Activated CD8-positive, alpha-beta memory T cell treated with anti-CD3 and anti-CD28 coated beads for 4 hours (primary cell): Measurements from ENCODE around the gene ENAH.
"Not testable (repeated sequence)": the region's sequence is repeated elsewhere in the genome, so short reads cannot be mapped to it uniquely, and the experiment has no call there.

Source experiments
- DNase-seq, 2 donors: peaks; one replicate each; pipeline ENCODE4 v3.0.0-alpha.2; 2020; ENCODE audit warnings: low read depth in 2 of 2

Gene ENAH

GRCh38 chr1:225473676-225474438 is 179.1 kb downstream of the ENAH start:
- not testable (repeated sequence) for DNase-seq

GRCh38 chr1:225473266-225473665 is 179.7 kb downstream of the ENAH start:
- not testable (repeated sequence) for DNase-seq

DNA sequence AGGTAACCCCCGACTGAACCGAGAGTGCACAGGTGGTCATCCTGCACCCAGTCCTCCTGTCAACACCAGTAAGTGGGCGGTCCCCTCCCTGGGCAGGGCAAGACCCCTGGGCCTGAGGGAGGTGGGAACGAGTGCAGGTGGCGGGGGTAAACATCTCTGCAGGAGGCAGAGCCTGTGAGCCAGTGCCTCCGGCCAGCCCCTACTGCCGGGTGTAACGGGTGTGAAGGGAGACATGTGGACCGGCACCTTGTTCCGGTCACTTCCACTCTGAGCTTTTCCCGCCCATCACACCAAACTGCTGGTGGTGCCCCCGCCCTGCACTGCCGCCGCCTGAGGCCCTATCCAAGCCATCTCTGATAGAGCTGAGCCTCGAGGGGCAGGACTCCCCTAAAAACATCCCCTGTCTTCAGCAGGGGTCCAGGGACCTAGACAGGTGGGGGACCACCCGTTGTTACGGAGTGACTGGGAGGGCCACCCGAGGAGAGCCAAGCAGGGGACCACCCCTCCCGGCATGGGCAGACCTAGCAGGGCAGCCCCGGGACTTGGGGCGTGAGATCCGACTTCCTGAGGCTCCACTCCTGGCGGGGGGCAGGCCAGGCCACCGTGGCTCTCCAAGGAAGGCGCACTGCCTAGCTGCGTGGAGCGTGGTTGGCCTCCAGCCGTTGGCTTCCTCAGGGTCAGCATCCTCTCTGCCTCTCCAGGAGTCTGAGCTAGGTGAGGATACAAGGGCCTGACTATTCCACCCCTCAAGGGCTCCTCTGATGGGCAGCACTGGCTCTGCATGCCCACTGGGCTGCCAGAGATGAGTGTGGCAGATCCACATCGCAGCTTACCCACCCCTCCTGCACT is 181.2 kb downstream of the ENAH start:
- no peak for DNase-seq

DNA sequence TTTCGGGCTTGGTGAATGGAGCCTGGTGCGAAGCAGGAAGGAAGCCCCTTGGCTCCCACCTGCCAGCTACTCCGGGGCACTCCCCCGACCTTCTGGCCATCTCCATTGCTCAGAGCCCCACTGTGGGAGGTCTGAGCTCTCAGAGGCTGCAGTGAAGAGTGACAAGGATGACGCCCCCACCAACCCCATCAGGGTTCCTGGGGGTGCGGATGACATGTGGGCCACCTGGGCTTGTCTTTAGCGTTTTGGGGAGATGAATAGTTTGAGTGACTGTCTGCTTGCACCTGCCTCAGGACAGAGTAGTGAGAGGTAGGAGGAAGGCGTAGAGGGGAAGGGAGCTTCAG is 181.8 kb downstream of the ENAH start:
- no peak for DNase-seq

- no peak for DNase-seq
Observed at GRCh38 chr1:225470211-225471108, 182.5 kb downstream of the ENAH start.

GRCh38 chr1:225469051-225469450 is 183.9 kb downstream of the ENAH start:
- DNase-seq = no peak

DNA sequence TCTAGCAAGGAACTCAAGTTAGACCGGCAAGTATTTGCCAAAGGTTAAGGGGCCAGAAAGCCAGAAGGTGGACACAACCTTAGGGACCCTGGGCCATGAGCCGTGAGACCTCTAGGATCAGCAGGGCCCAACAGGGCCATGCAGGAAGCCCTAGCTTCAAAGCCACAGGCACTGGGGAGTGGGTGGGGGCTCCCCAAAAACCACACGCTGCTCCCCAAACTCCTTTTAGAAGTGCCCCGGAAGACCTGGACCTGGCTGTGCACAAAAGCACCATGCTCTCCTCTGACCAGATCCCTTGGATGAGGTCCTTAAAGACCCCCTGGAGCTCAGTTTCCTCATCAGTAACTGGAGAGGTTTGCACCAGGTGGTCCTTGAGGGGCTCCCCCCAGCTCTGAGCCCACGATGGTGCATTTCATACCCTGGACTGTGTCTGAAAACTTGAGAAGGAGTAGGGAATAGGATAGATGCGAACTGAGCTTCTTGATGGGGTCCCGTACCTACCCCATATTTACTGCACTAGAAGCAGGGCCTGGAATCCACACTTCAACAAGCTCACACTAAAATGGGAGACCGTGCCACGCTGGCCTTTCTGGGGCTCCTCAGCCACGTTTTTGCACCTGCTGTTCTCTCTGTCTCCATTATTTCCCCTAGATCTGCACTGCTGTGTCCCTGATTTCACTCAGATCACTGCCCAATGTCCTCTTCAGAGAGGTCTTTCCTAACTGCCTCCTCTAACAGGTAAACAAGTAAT is 184.5 kb downstream of the ENAH start:
- no peak for DNase-seq

- peak; percentile 57 to 64 for DNase-seq
Observed at GRCh38 chr1:225467193-225468020, 185.5 kb downstream of the ENAH start.

- DNase-seq = no peak
Observed at GRCh38 chr1:225466848-225467192, 186.1 kb downstream of the ENAH start.

DNA sequence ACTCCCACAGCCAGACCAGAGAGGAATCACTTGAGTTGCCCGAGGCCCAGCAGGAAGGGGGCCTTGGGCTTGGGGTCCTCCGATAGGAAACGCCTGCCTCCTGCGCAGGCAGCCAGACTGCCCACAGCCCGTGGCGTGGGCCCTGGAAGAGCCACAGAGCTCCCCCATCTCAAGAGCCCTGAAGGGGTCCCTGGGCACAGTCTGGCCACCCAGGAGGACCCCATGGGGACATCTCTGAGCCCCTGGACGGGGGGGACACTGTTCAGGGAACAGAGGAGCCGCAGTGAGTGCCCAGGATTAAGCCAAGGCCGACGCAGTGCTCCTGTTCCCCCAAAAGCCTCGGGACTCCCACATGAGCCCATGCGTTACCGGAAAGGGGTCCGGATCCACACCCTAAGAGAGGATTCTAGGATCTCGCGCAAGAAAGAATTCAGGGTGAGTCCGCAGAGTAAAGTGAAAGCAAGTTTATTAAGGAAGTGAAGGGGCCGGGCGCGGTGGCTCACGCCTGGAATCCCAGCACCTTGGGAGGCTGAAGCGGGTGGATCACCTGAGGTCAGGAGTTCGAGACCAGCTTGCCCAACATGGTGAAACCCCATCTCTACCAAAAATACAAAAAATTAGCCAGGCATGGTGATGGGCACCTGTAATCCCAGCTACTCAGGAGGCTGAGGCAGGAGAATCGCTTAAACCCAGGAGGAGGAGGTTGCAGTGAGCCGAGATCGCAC is 187.0 kb downstream of the ENAH start:
- no peak for DNase-seq

- no peak for DNase-seq
Observed at GRCh38 chr1:225464851-225465792, 187.8 kb downstream of the ENAH start.

DNA sequence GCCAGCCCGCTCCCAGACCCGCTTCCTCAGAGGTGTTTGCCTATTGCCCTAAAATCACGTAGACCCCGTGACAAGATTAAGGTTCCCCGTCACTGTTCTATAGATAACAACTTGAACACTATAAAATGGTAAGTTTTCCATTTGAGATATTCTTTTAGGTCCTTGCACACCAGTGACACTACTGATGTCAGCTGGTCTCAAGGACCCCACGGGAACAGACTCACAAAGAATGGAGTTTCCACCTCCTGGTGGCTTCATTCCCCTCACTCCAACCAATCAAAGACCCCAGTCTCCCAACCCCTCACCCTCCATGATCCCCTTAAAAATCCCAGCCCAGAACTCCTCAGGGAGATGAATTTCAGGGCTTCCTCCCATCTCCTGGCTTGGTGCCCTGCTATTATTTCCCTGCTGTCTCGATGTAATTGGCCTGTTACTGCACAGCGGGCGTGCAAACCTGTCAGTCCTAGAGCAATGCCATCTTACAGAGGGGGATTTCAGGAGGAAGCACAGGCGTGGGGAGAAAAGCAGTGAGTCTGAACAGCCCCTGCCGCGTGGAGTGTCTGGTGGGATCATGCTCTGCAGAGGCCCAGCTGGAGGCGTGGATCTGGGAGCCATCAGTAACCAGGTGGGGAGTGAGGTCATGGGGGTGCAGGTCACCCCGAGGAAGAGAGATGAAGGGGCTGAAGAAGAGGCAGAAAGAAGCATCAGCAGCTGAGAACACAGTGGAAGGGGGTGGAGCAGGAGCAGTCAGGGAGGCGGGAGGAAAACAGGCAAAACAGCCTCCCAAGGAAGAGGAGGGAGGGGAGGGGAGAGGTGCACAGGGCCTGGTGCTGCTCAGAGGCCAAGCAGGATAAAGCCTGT is 190.0 kb downstream of the ENAH start:
- no peak for DNase-seq

- DNase-seq = no peak
Observed at GRCh38 chr1:225462429-225462713, 190.6 kb downstream of the ENAH start.

DNA sequence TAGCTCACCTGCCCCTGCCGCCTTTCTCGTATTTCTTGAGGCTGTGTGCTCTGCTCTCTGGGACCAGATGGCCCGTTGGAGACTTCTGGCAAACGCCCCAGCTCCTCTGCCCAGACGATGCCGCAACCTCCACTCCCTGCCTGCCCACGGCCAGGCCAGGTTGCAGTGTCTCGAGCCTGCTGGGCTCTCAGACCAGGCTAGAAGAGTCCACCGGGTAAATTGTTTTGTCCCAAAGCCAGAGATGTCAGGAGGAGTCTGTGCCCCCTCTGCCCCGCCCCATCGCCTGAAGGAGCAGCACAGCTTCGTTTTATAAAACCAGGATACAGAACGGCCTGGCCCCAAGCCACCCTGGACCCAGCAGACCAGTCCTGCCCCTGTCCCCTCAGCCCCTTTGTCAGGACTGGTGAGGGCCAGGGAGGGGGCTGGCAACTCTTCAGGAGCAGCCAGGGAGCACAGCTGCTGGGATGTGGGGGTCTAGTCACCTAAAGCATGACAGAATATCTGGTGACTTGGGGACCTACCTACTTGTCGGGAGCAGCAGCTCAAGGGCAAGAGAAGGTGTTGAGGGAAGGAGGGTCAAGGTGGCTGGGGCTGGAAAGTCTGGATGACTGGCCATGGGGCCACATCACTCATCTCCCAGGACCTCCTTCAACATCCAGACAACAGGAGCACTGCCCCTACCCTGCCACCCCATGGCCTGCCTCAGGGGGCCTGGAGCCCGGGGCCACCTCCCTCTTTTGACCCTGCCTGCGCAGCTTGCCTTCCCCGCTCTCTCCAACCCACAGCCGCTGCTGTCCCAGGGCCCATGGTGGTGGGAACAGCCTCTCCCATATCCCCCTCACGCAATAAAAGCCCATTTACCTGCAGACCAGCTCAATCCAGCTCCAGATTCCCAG is 191.1 kb downstream of the ENAH start:
- DNase-seq = no peak

DNA sequence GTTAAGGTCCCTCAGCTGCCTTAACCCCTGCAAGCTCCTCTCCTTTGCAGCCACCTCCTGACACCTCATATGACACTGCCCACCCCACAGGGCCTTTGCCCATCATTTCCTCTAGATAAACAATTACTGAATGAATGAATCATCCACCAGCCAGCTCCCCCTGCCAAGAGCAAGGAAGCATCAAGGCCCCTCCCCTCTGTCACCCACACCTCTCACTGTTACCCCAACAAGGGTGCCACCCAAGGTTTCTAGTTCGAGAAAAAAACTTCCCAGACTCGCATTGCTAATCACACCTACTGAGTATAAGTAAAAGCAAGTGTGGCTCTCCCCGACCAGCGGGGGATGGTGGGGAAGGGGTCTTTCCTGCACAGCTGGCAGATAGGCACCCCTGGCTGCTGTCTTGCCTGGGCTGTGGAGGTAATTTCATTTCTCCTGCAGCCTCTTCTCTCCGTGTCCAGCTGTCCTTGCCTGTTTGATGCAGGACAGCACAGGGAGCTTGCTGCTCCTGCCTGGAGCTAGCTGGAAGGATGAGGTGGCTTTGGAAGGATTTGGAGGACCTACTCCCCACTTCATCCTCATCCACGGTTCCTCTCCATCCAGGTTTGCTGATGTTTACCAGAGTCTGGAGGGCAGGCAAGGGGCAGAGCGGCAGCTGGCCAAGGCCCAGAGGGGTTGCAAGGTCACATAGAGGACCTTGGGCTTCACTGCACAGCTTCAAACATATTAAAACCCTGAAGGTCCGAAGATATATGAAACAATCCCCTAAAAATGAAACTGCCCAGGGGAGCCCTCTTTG is 192.0 kb downstream of the ENAH start:
- DNase-seq = peak; percentile 53 to 56
